PC-9 (cell line): Measurements from ENCODE around the gene BUD13.

Experiments
- EZH2 ChIP-seq: fragments of 200-600 bp; sonication (generic); IDR thresholded peaks from 2 replicates; pipeline ENCODE4 v1.8.0; 2017; ENCODE audit warnings: antibody characterized with exemption, low read depth
- TF ChIP-seq, protein P1 (sequence below): fragments of 200-600 bp; sonication (generic); conservative IDR thresholded peaks from 2 replicates; pipeline ENCODE4 v1.6.1; 2017; ENCODE audit warnings: mixed run types, antibody characterized with exemption, mild to moderate bottlenecking, moderate library complexity

GRCh38 chr11:116729501-116730240 is 43.1 kb downstream of the BUD13 start:
- TF ChIP-seq, protein P1, sequence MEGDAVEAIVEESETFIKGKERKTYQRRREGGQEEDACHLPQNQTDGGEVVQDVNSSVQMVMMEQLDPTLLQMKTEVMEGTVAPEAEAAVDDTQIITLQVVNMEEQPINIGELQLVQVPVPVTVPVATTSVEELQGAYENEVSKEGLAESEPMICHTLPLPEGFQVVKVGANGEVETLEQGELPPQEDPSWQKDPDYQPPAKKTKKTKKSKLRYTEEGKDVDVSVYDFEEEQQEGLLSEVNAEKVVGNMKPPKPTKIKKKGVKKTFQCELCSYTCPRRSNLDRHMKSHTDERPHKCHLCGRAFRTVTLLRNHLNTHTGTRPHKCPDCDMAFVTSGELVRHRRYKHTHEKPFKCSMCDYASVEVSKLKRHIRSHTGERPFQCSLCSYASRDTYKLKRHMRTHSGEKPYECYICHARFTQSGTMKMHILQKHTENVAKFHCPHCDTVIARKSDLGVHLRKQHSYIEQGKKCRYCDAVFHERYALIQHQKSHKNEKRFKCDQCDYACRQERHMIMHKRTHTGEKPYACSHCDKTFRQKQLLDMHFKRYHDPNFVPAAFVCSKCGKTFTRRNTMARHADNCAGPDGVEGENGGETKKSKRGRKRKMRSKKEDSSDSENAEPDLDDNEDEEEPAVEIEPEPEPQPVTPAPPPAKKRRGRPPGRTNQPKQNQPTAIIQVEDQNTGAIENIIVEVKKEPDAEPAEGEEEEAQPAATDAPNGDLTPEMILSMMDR = no peak
- no peak for TF ChIP-seq EZH2
